ENCODE results near the gene EIF4G2.
A peak's percentile ranks its signal among the peaks of the same experiment; 100 is the strongest.

The EIF4G2 gene

DNA sequence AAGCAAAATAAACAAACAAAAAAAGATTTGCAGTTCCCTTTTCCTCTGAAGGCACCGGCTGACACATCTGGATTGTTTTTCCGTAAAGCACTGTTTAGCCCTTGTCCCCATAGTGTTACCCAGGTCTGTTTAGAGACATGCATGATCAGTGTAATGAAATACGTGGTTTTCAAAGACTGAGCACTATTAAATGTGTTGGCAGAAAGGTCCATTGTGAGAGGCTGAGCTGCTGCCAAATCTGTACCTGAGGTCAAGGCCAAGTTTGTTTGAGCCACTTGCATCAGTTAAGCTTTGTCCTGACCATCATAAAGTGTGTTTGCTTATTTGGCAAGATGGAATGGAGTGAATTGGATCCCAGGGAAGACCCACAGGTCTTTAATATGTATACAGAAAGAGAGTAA is 31.3 kb downstream of the EIF4G2 start:
- Histone ChIP-seq H3K36me3 (ENCODE audit: insufficient read depth, low read length) (peaks cover 24% of the 10 kb centered on the region), H3K27me3 (ENCODE audit: insufficient read depth, low read length) (no peaks in the 10 kb centered on the region), H3K79me2 (ENCODE audit: control insufficient read depth, insufficient read depth, low read length, unreplicated experiment) (no peaks in the 10 kb centered on the region), H2AFZ (ENCODE audit: low read length, unreplicated experiment) (no peak overlapping the region), H3K27ac (ENCODE audit: low read depth, low read length) (peak overlapping the region; percentile 96), H3K4me1 (ENCODE audit: control insufficient read depth, insufficient read depth, low read length, unreplicated experiment) (peaks cover 26% of the 10 kb centered on the region), H3K4me3 (ENCODE audit: low read depth, low read length) (no peak overlapping the region)

DNA sequence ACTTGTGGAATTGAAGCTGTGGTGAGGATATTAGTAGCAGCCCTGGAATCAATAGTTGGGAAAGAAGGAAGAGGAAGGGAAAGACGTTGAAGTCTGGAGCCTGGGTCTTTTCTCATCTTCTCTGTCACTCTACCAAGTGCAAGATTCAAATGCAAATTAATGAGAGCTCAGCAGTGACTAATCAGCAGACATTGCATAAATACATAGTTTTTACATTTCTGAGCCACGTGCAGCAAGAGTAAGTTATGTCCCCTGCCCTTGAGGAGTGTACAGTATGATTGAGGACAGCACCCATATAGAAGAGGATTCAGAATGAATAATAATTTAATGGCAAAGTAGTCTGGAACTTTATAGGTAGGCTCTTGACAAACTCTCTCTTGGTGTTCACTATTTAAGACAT is 33.9 kb downstream of the EIF4G2 start:
- peaks cover 38% of the 10 kb centered on the region for H3K36me3 ChIP-seq (ENCODE audit: insufficient read depth, low read length)
- no peak overlapping the region for H3K4me3 ChIP-seq (ENCODE audit: low read depth, low read length)
- no peaks in the 10 kb centered on the region for H3K27me3 ChIP-seq (ENCODE audit: insufficient read depth, low read length)
- no peak overlapping the region for H3K27ac ChIP-seq (ENCODE audit: low read depth, low read length)
- no peaks in the 10 kb centered on the region for H3K79me2 ChIP-seq (ENCODE audit: control insufficient read depth, insufficient read depth, low read length, unreplicated experiment)
- H2AFZ ChIP-seq (ENCODE audit: low read length, unreplicated experiment) = no peak overlapping the region
- H3K4me1 ChIP-seq (ENCODE audit: control insufficient read depth, insufficient read depth, low read length, unreplicated experiment) = peaks cover 26% of the 10 kb centered on the region

DNA sequence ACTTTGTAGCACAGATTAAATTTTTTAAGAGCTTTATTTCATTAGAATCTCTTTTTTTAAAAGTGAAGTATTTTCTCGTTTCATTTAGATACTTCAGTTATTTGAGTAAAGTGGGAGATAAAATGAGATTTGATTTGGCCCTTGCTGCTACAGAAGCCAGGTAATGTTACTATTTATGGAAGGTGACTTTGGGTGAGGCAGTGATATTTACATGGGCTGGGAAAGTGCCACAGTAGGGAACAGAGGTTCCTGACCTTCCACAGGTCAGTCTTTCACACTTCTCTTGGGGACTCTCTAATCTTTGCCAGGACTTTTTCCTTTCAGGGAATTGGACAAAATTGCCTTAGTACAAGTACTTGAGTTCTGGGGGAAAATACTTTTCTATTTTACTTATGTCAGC is 37.3 kb downstream of the EIF4G2 start:
- H3K4me1 ChIP-seq (ENCODE audit: control insufficient read depth, insufficient read depth, low read length, unreplicated experiment) = no peaks in the 10 kb centered on the region
- H3K36me3 ChIP-seq (ENCODE audit: insufficient read depth, low read length) = peaks cover 47% of the 10 kb centered on the region

DNA sequence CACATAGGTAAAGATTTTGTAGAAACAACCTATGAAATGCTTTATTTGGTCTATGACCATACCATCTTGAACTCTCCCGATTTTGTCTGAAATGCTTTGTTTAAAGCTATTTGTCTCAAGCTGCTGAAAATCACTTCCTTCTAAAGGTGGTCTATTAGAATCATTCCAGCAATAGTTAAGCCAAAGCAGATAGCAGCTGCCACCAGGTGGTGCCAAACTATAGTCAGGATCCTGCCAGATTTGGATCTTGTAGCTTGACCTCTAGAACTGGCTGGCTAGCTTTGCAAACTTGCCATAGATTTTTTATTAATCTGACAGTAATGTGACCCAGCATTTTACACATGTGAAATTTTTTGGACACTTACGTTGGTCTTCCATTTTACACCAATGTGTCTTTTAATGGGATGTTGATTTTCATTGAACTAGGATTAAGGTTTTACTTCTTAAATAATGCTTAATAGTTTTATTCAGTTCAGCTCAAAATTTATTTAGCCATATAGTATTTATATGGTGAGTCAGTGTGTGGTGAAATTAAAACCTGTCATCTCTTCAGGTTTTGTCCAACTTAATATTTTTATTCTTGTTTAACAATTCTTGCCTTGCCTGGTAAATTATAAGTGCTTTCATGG is 38.0 kb downstream of the EIF4G2 start:
- no peaks in the 10 kb centered on the region for H3K4me1 ChIP-seq (ENCODE audit: control insufficient read depth, insufficient read depth, low read length, unreplicated experiment)
- H3K27ac ChIP-seq (ENCODE audit: low read depth, low read length) = no peak overlapping the region
- H3K36me3 ChIP-seq (ENCODE audit: insufficient read depth, low read length) = peaks cover 44% of the 10 kb centered on the region
- H2AFZ ChIP-seq (ENCODE audit: low read length, unreplicated experiment) = no peak overlapping the region
- H3K79me2 ChIP-seq (ENCODE audit: control insufficient read depth, insufficient read depth, low read length, unreplicated experiment) = no peaks in the 10 kb centered on the region
- no peaks in the 10 kb centered on the region for H3K27me3 ChIP-seq (ENCODE audit: insufficient read depth, low read length)
- no peak overlapping the region for H3K4me3 ChIP-seq (ENCODE audit: low read depth, low read length)

More for the DNA sequence above, 37.3 kb downstream of the EIF4G2 start:
- no peak overlapping the region for H3K27ac ChIP-seq (ENCODE audit: low read depth, low read length)
- no peak overlapping the region for H3K4me3 ChIP-seq (ENCODE audit: low read depth, low read length)
- H2AFZ ChIP-seq (ENCODE audit: low read length, unreplicated experiment) = no peak overlapping the region
- no peaks in the 10 kb centered on the region for H3K79me2 ChIP-seq (ENCODE audit: control insufficient read depth, insufficient read depth, low read length, unreplicated experiment)
- no peaks in the 10 kb centered on the region for H3K27me3 ChIP-seq (ENCODE audit: insufficient read depth, low read length)

DNA sequence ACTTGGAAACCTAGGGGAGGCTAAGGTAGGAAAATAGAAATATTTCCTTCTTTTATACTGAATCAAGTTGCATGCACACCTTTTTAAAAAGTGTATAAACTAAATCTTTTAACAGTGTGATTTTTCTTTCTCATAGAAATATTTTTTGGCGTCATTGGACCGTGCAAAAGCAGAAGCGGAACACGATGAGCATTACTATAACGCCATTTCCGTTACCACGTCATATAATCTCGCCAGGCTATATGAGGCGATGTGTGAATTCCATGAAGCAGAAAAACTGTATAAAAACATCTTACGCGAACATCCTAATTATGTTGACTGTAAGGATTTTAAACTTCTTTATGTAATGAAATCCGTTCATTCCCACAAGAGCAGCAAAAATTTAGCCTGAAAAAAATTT is 44.3 kb downstream of the EIF4G2 start:
- Histone ChIP-seq H3K79me2 (ENCODE audit: control insufficient read depth, insufficient read depth, low read length, unreplicated experiment) (no peaks in the 10 kb centered on the region), H3K4me3 (ENCODE audit: low read depth, low read length) (no peak overlapping the region), H2AFZ (ENCODE audit: low read length, unreplicated experiment) (no peak overlapping the region), H3K27ac (ENCODE audit: low read depth, low read length) (no peak overlapping the region), H3K36me3 (ENCODE audit: insufficient read depth, low read length) (peaks cover 35% of the 10 kb centered on the region), H3K4me1 (ENCODE audit: control insufficient read depth, insufficient read depth, low read length, unreplicated experiment) (no peaks in the 10 kb centered on the region), H3K27me3 (ENCODE audit: insufficient read depth, low read length) (no peaks in the 10 kb centered on the region)

DNA sequence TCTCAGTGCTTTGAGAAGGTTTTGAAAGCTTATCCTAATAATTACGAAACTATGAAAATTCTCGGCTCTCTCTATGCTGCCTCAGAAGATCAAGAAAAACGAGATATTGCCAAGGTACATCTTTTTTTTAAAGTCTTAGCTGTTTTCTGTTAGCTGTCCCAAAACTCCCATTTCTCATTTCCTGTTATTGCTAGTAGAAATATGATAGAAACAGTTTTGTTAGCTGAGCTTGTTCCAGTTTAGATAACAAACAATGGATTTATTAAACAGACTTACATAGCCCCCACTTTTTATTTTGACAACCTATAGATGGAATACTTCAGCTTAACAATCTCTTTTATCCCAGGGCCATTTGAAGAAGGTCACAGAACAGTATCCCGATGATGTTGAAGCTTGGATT is 45.0 kb downstream of the EIF4G2 start:
- Histone ChIP-seq H3K79me2 (ENCODE audit: control insufficient read depth, insufficient read depth, low read length, unreplicated experiment) (no peaks in the 10 kb centered on the region), H3K27me3 (ENCODE audit: insufficient read depth, low read length) (no peaks in the 10 kb centered on the region), H3K4me1 (ENCODE audit: control insufficient read depth, insufficient read depth, low read length, unreplicated experiment) (no peaks in the 10 kb centered on the region), H3K4me3 (ENCODE audit: low read depth, low read length) (no peak overlapping the region), H2AFZ (ENCODE audit: low read length, unreplicated experiment) (no peak overlapping the region), H3K36me3 (ENCODE audit: insufficient read depth, low read length) (peaks cover 34% of the 10 kb centered on the region), H3K27ac (ENCODE audit: low read depth, low read length) (no peak overlapping the region)

DNA sequence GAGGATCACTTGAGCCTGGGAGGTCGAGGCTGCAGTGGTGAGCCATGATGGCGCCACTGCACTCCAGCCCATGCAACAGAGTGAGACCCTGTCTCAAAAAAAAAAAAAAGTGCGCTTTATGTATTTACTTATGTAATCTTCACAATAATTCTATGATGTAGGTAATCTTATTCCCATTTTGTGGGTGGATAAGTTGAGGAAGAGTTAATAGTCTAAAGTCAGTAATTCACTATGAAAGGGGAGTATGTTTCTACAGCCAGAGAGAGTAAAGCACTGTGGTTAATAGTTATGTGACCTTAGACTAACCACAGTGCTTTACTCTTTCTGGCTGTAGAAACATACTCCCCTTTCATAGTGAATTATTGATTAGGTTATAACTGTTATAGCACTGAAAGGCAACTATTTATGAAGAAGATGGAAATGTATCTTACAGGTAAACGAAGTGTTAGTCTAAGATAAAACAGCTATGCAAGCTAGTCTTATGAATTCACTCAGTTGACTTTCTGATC is 45.8 kb downstream of the EIF4G2 start:
- no peak overlapping the region for H3K4me3 ChIP-seq (ENCODE audit: low read depth, low read length)
- no peaks in the 10 kb centered on the region for H3K4me1 ChIP-seq (ENCODE audit: control insufficient read depth, insufficient read depth, low read length, unreplicated experiment)
- no peak overlapping the region for H2AFZ ChIP-seq (ENCODE audit: low read length, unreplicated experiment)
- no peaks in the 10 kb centered on the region for H3K27me3 ChIP-seq (ENCODE audit: insufficient read depth, low read length)
- peaks cover 35% of the 10 kb centered on the region for H3K36me3 ChIP-seq (ENCODE audit: insufficient read depth, low read length)
- H3K79me2 ChIP-seq (ENCODE audit: control insufficient read depth, insufficient read depth, low read length, unreplicated experiment) = no peaks in the 10 kb centered on the region
- no peak overlapping the region for H3K27ac ChIP-seq (ENCODE audit: low read depth, low read length)

DNA sequence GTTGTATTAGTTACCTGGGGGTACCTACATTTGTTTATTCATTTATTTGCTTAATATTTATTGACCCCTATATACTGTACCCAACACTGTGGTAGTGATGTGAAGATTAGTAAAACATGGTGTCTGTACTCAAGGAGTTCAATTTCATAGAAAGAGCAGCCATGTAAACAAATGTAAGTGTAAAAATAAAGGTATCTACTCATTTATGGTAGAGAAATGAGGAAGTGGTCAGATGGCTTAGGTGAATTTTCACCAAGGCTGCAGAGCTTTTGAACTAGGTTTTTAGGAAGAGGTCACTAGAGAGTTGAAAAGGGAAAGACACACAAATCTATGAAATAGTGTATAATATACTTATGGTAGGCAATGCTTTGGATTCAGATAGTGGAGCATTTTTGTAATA is 46.5 kb downstream of the EIF4G2 start:
- no peak overlapping the region for H3K27ac ChIP-seq (ENCODE audit: low read depth, low read length)
- no peaks in the 10 kb centered on the region for H3K27me3 ChIP-seq (ENCODE audit: insufficient read depth, low read length)
- H2AFZ ChIP-seq (ENCODE audit: low read length, unreplicated experiment) = no peak overlapping the region
- no peaks in the 10 kb centered on the region for H3K79me2 ChIP-seq (ENCODE audit: control insufficient read depth, insufficient read depth, low read length, unreplicated experiment)
- H3K36me3 ChIP-seq (ENCODE audit: insufficient read depth, low read length) = peaks cover 36% of the 10 kb centered on the region
- no peaks in the 10 kb centered on the region for H3K4me1 ChIP-seq (ENCODE audit: control insufficient read depth, insufficient read depth, low read length, unreplicated experiment)
- no peak overlapping the region for H3K4me3 ChIP-seq (ENCODE audit: low read depth, low read length)

DNA sequence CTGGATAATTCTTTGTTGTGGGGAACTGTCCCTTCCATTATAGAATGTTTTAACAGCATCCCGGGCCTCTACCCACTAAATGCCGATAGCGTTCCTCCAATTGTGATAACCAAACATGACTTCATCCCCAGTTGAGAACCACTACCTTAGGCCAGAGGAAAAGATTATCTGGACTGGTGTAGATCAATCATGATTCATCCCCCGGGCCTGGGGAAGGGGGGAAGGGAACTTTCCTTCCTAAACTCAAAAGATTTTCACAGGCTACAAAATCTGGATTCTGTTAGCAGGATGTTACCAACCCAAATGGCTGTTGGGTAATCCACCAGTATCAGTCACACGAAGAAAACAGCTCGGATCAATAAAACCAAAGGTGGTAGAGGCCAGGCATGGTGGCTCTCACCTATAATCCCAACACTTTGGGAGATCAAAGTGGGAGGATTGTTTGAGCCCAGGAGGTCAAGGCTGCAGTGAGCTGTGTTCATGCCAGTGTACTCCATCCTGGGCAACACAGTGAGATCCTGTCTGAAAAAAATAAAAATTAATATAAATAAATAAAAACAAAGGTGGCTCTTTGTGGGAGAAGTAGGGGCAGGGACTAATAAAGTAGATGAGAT is 47.5 kb downstream of the EIF4G2 start:
- H3K79me2 ChIP-seq (ENCODE audit: control insufficient read depth, insufficient read depth, low read length, unreplicated experiment) = no peaks in the 10 kb centered on the region

DNA sequence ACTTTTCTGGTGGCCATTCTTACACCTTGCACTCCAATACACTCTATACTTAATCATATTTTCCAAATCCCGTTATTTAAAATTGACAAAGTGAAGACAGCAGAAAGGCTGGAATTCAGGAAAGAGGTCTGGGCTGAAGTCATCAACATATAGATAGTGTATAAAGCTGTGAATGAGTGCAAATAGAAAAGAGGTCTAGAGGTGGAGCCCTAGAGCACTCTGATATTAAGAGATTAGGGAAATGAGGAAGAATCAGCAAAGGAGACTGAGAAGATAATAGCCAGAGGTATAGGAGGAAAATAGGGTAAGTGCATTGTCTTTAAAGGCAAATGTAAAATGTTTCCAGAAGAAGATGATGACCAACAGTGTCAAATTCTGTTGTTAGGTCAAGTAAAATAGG is 49.8 kb downstream of the EIF4G2 start:
- H3K4me3 ChIP-seq (ENCODE audit: low read depth, low read length) = no peak overlapping the region
- H3K27ac ChIP-seq (ENCODE audit: low read depth, low read length) = no peak overlapping the region
- H3K79me2 ChIP-seq (ENCODE audit: control insufficient read depth, insufficient read depth, low read length, unreplicated experiment) = no peaks in the 10 kb centered on the region
- no peaks in the 10 kb centered on the region for H3K27me3 ChIP-seq (ENCODE audit: insufficient read depth, low read length)
- H2AFZ ChIP-seq (ENCODE audit: low read length, unreplicated experiment) = no peak overlapping the region
- H3K4me1 ChIP-seq (ENCODE audit: control insufficient read depth, insufficient read depth, low read length, unreplicated experiment) = no peaks in the 10 kb centered on the region
- H3K36me3 ChIP-seq (ENCODE audit: insufficient read depth, low read length) = peaks cover 44% of the 10 kb centered on the region

More for the DNA sequence above, 47.5 kb downstream of the EIF4G2 start:
- Histone ChIP-seq H3K27me3 (ENCODE audit: insufficient read depth, low read length) (no peaks in the 10 kb centered on the region), H3K4me1 (ENCODE audit: control insufficient read depth, insufficient read depth, low read length, unreplicated experiment) (no peaks in the 10 kb centered on the region), H3K36me3 (ENCODE audit: insufficient read depth, low read length) (peaks cover 41% of the 10 kb centered on the region), H3K27ac (ENCODE audit: low read depth, low read length) (no peak overlapping the region), H3K4me3 (ENCODE audit: low read depth, low read length) (no peak overlapping the region), H2AFZ (ENCODE audit: low read length, unreplicated experiment) (no peak overlapping the region)

DNA sequence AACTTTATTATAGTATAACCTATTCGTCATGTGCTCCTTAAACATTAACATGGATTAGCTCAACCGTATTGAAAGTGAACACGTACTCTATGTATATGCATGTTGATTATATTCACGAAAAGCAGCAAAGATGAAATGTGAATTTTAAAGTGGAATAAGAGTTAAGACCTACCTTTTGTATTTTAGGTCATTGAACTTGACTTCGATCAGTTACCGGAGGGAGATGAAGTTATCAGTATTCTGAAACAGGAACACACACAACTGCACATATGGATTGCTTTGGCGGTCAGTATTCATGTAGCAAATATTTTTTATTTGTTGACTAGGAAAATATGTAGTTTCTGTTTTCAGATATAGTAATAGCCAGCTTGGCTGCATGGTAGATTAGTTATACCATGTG is 56.2 kb downstream of the EIF4G2 start:
- peak overlapping the region; percentile 89 for H3K4me3 ChIP-seq (ENCODE audit: low read depth, low read length)
- peaks cover 9% of the 10 kb centered on the region for H3K4me1 ChIP-seq (ENCODE audit: control insufficient read depth, insufficient read depth, low read length, unreplicated experiment)
- no peak overlapping the region for H3K27ac ChIP-seq (ENCODE audit: low read depth, low read length)

More for the DNA sequence above, 56.2 kb downstream of the EIF4G2 start:
- Histone ChIP-seq H3K27me3 (ENCODE audit: insufficient read depth, low read length) (no peaks in the 10 kb centered on the region), H3K36me3 (ENCODE audit: insufficient read depth, low read length) (peaks cover 26% of the 10 kb centered on the region), H3K79me2 (ENCODE audit: control insufficient read depth, insufficient read depth, low read length, unreplicated experiment) (peaks cover 16% of the 10 kb centered on the region), H2AFZ (ENCODE audit: low read length, unreplicated experiment) (no peak overlapping the region)

Data from ACC112 (cell line).